A204.1 (cell line): ENCODE data around the gene NAT16.

Source experiments
- FAIRE-seq: peaks from 2 replicates; lab custom pipeline; 2012; peaks lifted over from hg19 to GRCh38; lab: Jason Lieb, UNC

Gene NAT16

DNA sequence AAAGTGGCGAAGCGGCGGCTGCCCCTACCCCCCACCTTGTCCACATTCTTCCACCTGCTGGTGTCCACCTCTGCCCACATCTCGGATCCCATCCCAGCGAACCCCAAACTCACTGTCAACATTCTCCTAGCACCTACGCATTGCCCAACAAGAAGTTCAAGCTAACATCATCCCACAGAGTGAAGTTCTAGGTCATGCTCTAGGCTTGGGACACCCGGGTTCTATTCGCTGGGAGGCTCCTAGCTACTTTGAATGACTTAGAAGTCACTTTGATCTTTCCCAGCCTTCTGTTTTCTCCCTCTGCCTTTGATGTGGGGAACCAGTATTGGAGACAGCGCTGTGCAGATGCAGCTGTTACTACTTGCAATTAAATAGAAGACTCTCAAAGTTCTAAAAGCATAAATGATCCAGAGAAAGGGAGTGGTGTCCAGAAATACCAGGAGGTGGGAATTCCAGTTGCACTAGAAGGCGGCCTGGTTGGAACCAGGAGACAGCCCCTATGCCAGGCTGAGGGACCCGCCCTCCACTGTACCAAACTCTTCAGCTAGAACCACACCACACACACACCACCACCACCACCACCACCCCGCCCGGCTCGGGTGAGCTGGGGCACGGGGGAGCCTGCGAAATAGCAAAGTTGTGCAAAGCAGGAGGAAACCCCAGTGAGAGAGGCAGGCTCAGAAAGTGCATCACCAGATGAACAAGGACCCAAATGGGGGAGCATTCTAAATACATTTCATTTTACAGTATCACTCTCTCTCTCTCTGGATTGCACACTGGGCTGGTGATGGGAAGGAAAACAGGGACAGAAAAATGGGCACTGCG is 9.3 kb downstream of the NAT16 start:
- no peak for FAIRE-seq

DNA sequence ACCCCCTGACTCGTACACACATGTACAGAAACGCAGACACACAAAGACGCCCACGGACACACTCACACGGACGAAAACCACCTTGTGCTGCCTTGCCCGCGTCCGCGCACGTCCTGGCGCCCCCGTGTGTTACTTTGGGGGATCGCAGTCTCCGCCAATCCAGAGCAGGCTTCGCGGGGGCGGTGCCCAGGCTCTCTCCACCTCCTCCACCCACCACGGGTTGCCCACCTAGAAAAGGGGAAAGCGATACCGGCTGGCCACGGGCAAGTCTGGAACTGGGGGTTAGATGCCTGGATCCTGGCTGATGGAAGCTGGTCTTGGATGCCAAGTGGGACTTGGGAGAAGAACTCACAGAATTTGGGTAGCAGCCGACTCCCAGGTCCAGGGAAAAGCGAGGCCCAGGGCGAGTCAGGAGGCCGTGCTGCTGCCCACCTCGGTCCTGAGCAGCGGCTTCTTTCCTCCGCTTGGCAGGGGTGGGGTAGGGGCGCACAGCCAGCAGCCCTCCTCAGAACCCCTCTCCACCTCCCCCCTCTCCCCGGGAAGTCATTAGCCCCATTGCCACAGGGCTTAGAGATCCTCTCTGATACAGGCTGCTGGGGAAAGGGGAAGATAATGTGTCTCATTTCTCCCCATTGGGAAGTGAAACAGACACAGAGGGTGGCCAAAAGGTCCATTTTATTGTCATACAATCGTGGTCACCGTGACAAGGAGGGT is 10.1 kb downstream of the NAT16 start:
- no peak for FAIRE-seq

DNA sequence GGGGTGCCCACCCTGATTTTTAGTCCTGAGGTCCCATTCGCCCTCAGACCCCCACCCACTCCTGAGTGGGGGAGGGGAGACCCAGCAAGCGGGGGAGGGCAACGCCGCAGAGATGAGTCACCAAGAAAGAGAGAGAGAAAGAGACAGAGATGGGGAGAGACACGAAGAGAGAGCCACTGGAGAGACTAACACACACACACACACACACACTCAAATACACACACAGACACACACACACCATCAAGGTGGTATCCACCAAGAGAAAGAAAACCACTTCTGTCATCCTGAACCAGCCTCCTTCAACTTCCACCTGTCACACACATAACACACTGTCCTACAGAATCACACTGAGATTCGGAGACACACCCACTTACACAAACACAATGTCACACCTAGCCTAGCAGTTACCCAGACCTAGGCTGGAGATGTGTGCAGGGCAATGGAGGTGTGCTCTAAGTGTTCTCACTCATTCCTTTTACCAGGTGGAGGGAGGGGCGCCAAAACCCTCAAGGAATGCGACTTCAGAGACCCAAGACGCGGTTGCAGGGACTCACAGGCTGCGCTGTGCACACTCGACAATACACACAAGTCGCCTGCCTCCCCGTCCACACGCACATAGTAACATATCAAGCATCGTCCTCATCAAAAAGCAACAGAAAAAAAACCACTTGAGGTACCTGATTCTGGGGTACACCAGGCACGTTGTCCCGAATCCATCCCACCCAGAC is 10.8 kb downstream of the NAT16 start:
- no peak for FAIRE-seq

DNA sequence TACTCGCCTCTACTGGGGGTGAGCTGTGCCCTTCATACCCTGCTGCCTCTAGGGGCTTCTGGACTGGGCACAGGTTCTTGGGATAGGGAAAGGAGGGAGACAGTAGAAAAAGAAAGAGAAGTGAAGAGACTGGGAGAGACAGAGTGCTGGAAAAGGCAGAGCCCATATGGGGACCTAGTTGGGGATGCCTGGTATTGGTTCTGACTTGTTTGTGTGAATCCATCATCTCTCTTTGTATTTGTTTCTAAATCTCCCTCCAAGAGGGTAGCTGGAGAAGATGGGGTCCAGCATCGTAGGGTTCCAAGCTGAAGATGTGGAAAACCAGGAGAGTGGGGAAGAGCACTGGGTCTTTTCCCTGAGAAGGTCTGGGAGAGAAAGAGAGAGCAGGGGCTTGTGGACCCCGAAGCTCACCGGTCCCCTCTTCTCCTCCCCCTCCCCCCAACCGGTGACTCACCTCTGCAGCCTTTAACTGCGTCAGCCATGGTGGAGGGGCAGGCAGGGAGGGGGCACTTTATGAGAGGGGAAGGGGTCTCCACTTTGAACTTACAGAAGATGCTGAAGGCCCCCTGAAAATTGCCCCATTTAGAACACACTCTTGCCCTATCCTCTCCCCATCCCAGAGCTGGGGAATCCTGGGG is 11.6 kb downstream of the NAT16 start:
- no peak for FAIRE-seq

DNA sequence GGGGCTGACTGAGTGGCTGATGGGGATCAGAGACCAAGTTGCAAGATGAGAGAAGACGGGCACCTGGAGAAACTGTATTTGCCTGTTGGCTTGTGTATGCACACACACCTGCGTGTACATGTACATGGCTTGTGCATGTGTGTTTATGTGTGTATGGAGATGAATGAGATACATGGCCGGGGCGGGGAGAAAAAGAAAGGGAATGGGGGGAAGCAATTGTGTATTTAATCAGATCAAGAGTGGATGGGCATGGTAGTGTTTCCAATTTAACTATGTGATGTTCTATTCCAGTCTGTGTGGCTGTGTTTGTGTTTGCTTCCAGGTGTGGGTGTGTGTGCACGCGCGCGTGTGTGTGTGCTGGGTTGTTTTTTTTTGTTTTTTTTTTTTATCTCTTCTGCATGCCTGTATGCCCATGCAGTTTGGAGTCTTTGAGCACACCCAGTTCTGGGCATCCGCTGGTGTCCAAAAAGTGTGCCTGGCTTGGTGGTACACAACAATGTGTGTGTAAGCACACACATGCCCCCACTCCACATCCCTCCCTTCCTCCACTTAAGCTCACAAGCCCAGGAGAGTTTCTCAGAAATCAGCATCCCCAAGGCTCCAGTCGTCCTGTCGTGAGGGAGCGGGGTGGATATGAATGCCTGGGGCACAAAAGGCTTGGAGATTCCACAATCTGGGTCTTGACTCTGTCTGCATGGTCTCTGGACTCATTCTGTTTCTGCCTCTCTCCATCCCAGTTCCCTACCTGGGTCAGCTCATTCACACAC is 12.3 kb downstream of the NAT16 start:
- no peak for FAIRE-seq

DNA sequence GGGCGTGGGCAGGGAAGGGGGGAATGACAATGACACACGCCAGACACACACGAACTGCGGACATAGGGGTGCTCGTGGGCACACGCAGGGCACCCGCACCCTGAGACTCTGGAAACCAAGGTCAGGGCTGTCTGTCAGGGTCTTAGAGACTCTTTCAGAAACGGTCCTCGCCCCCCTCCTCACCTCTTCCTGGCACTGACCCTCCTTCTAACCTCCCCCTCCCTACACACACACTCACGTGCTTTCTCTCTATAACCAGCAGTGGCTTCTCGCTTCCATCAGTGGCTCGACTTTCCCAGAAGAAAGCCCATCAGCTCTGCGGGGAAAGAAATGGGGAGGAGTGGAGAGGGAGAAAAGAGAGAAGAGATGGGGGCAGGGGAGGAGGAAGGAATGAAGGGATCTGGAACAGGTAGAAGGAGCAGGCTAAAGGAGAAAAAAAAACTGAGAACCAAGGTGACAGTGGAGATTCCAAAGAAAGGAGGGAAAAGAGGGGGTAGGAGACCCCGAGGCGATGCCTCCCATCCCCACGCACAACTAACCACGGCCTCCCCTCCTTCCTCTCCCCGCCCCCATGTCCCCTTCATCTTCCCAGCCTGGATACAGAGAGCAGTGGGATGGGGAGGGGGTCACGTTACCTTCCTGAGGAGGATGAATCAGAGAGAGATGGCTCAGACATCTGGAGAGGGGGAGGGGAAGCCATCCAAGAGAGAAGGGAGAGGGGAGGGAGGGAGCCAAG is 13.0 kb downstream of the NAT16 start:
- no peak for FAIRE-seq

DNA sequence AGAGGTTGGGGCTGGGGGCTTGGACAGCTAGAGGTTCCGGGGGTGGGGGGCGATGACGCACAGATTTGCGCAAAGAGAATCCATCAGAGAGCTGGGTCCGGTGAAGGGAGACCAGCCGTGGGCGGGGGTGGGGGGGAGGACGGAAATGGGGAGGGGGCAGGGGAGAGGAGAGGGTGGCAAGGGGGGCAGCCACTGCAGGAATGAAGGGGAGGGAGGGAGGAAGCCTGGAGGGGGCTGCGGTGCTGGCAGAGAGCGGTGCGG is 13.5 kb downstream of the NAT16 start:
- FAIRE-seq = no peak

DNA sequence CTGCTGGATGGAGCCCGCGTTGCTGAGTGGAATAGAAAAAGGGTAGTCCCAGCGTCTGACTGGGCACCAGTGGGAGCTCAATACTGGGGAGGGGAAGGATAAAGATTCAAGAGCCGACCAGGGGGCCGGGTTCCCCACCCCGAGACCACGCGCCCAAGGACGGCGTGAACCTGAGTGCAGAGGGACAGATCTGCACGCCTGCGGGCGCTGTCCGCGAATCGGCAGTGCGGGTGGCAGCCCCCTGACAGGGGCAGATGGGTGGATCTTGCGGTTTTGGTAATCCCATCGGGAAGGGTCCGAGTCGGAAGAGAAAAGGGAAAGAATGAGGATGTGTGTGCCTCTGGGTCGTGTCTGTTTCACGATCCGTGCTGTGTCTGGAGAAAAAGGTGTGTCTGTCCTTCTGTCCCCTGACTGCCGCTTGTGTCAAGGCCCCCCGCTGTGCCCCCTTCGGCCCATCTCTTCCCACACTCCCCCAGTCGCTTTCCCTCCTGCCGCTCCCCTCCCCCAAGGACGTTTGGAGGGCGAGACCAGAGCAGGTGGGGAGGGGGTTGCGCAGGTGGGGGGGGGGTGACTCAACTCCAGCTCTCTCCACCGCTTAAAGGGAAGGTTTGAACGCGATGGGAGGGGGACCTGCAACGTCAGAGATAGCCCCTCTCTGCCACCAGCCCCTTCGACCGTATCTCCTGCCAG is 14.0 kb downstream of the NAT16 start:
- no peak for FAIRE-seq

DNA sequence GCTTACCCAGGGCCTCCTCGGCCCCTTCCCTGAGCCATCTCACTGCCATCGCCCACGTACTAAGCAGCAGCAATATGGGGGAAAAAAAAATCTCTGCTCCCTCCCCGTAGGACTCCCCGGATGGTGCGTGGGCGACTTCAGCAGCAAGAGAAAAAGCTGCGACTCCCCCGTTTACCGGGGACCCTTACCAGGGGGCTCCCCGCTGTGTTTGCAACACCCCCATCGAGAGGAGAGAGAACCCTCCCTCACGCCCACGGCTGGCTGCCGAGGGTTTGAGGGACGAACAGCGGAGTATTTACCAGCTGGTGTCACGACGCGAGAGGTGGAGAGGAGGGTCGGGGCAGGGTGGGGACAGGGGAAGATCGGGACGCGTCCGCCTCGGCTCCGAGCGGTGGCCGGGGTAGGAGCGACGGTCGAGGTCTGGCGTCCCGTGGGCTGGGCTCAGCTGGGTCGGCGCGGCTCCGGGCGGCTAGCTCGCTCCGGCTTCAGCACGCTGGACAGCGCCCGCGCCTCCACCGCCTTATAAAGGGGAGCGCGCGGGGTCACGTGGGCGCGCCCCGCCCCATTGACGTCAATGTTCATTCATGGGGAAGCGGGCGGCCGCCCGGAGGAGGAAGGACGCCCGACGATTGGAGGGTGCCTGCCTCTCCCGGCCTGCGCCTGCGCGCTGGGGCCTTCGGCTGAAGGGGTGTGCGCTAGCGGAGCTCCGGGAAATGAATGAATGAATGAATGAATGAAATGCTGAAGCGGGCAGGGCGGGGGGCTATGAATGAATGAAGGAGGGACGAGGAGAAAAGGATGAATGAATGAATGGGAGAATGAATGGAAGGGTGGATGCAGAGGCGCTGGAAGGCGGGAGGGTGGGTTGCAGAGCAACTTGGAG is 14.8 kb downstream of the NAT16 start, which contains the start of gene VGF:
TSS of gene VGF (minus strand) at position 495 of the 883 bp plus-strand sequence. CDS start 726 bp downstream, outside the sequence.
- peak; percentile 81 for FAIRE-seq

DNA sequence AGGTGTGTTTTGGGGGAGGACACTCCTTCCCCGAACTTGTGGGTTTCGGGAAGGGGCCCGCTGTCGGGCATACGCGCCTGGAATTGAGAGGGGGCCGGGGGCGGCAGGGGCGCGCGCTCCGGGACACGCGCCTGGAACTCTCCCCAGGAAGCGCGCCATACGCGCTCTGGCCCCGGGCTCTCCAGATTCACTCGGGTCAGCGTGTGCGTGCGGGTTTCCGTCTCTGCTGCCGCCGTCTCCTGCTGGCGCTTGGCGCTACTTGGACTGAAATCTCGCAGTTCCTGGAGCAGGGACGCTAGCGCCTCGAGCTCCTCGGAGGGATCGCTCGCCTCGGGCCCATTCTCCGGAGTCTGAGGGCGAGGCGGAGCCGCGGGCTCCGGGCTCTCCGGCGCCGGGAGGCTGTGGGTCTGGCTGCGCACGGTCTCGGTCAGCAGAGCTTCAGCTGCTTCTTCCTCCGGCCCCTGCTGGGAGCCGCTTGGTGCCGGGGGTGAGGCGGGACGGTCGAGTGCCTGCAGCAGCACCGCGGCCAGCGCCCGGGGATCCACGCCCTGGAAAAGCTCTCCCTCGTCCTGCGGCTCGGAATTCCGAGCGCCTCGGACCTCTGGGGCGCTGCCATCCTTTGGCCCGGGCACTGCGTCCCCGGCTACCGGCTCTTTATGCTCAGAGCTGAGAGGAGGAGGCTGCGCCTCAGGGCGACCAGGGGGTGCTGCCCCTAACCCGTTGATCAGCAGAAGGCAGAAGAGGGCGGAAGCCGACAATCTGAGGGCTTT is 15.8 kb downstream of the NAT16 start:
- FAIRE-seq = no peak

DNA sequence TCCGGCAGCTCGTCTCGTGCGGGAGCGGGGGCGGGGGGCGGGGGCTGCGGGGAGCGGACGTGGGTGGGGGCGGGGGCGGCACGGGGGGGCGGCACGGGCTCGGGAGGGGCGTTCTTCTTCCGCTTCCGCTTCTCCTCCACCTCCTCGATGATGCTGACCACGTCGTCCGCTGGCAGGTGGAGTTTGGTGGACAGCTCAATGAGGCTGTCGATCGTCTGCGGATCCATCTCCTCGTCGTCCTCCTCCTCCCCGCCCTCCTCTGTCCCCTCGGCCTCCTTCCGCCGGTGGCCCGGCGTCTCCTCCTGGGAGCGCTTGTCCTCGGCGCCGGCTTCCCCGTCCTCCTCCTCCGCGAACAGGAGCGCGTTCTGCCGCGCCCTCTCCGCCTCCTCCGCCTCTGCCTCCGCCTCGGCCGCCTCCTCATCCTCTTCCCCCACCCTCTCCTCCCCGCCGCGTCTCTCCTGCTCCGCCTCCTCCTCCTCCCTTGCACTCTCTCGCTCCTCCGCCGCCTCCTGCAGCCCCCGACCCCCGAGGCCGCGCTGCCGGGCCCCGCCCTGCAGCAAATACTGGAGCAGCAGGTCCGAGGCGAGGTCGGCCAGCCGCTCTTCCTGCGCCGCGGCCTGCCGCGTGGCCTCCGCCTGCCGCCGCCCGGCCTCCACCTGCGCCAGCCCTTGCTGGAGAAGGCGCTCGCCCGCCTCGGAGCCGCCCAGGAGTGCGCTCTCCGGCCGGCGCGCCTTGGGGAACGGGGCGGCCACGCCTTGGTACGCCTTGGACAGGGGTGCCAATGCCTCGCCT is 16.6 kb downstream of the NAT16 start:
- no peak for FAIRE-seq

DNA sequence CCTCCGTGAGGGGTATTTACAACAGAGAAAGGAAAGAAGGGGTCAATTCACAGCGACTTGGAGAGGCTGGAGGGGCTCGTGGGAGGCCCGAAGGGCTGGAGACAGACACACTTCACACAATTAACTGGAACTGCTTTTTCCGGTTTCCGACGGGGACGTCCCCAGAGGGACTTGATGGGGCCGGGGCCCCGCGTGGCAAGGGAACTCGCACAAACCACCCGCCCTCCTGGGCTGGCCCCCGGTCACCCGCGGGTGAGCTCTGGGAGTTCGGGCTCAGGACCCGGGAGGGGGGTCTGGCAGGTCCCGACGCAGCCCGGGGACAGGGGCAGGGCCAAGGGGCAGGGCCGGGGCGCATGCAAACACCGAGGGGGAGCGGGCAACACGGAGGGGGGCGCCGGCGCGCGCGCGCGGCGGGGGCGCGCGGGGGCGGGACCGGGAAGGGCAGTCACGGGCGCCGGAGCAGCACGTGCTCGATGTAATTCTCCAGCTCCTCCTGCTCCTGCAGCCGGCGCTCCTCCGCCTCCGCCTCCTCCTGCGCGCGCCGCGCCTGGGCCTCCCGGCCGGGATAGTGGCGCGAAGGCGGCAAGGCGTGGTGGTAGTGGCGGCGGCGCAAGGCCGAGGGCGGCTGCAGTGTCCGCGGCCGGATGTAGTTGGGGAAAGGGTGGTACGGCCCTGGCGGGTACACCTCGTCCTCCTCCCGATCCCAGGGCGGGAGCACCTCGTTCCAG is 17.4 kb downstream of the NAT16 start:
- FAIRE-seq = no peak

DNA sequence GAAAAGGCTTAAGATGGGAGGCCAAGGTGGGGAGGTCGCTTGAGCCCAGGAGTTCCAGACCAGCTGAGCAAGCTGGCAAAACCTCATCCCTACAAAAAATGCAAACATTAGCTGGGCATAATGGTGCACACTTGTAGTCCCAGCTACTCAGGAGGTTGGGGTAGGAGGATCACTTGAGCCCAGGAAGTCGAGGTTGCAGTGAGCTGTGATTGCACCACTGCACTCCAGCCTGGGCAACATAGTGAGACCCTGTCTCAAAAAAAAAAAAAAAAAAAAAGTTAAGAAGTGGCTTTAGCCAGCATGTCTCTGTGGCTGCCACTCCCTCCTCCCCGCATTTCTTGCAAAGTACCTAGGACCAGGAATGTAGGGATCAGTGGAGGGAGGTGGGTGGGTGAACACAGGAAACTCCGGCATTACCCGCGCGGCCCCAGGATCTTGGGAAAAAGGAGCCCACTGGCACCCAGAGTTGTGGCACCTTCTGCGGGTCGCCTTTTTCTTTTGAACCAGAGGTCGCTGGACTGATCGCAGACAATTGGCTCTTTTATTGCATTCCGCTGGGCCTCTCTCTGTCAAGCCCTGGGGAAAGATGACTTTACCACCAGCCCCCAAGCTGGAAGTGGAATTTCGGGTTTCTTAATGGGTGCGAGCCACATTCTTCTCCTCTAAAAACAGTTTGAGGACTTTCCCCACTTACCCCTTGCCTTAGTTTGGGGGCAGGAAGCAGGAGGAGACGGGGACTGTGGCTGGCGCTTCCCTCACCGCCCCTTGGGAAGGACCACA is 18.2 kb downstream of the NAT16 start:
- no peak for FAIRE-seq

DNA sequence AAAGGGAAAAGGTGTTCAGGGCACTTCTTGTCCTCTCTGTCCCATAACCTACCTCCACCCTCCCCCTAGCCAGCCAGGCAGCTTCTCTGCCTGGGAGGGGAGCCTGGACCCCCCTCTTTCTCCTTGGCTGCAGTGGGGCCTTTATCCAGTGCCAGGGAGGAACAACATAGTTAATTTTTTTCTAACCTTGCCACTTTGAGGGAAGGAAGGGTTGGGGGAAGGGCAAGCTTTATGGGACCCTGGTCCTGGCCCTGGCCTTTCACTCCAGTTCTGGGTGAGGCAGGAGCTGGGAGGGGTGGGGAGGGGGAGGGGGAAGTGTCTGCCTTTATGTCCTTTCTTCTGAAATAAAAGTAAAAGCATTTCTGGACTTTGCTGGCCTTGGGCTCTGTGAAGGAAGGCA is 19.2 kb downstream of the NAT16 start:
- FAIRE-seq = no peak

DNA sequence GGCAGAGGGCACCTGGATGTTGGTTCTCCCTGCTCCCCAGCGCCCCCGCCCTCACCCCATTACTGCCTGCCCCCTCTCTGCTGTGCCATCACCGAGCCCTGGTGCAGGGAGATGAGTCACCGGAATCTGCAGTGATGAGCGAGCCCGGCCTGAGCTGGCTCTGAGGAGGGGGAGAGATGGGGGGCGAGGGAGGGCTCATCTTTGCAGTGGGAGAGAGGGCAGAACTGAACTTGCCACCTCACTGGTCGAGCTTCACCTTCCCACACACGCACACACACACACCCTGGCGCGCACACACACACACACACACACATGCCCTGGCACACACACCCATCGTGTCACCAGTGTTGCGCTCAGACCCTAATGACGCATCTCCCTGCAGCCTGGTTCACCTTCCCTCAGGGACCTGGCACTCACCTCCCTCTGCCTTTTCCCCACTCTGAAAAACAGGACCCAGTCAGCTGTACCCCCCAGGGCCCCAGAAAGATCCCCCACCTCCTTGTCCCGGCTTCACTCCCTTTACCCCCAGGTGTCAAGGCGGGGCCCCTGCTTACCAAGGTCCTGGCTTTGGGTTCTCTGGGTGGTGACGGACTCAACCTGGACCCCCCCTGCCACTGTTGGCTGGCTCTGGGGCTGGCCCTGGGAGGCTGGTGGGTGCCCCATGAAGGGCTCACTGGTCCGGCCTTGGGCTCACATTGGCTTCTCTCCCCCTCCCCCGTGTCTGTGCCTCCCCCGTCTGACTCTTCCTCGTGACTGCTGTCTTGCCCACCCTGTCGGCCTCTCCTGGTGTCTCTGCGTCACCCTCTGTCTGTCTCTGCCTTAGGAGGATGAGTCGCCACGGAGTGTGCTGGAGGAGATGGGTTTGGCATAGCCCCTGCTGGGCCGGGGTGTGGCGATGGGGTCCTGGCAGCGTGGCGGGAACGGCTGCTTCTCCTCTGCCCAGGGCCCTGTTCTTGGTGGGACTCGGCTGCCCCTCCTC is 20.1 kb downstream of the NAT16 start:
- FAIRE-seq = no peak
